Stimulated activated CD4-positive, alpha-beta T cell treated with anti-CD3 and anti-CD28 coated beads, Interleukin-12 subunit alpha, Interleukin-12 subunit beta, amount 100 ng/mL, for 48 hours (primary cell): Measurements from ENCODE around the gene CDH13.

Experiments
- DNase-seq, 3 donors: peaks; one replicate each; pipeline ENCODE4 v3.0.0-alpha.2; 2020; ENCODE audit warnings: low read depth in 2 of 3, low spot score in 1 of 3

The CDH13 gene

DNA sequence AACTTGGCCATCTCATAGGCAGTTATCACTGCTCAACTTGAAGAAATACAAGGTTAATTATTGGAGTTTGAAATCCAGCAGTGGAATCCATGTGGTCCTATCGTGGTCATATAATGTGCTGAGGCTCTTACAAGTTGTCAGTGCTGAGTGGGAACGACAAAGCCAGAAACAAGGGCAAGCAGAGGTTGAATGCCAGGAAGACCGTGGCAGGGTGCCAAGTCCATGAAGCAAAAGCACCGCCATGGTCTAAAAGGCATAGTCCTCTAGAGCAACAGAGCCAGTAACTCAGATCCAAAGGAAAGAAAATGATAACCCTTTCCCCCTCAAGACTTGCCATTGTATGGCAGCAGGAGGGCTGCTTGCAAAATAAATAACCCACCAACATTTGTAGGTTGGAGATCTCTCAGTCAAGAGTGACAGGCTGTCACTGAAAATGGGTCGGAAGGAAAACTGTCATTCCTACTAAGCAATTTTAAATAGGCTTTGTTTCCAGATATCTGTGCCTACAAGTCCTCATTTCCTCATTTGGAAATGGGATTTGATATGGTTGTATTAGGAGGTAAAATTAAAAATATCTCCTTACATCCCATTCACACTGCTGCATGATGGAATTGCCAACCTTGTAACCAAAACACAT, 1144.7 kb downstream of the CDH13 start:
- no peak for DNase-seq

DNA sequence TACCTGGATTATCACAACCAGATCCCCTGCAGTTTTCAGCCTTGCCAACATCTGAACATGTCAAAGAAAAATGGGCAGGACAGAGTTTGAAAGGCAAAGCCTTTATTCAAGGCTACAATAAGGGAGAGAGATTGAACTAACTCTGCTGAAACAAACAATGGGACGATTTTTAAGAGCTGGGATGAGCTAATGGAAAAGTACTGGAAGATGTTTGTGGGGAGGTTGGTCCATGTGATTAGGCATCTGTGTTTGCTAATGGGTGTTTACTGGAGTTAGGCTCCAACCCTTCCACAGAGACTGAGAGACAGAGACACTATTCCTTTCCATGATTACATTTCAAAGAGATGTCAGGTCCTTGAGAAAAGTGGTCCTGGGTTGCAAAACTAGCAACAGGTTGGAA, 1146.0 kb downstream of the CDH13 start:
- DNase-seq = no peak

DNA sequence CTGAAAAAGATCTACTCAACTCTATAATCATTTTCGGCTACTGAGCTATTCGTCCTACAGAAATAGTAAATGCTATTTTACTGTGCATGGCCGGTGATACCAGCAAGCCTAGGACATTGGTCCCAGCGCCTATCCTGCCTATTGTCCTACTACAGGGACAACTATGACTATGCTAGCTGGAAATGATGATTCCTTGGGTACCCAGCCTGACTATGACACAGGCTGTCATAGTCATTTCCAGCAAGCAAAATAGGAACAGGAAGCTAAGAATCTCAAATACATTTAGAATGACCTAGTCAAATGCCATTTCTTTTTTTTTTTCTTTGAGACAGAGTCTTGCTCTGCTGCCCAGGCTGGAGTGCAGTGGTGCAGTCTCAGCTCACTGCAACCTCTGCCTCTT, 1147.3 kb downstream of the CDH13 start:
- no peak for DNase-seq

GRCh38 chr16:83776944-83777343, 1150.2 kb downstream of the CDH13 start:
- DNase-seq = no peak

GRCh38 chr16:83779886-83780285, 1153.1 kb downstream of the CDH13 start:
- no peak for DNase-seq

GRCh38 chr16:83785455-83785854, 1158.7 kb downstream of the CDH13 start:
- no peak for DNase-seq

GRCh38 chr16:83789642-83790401, 1163.1 kb downstream of the CDH13 start:
- no peak for DNase-seq

DNA sequence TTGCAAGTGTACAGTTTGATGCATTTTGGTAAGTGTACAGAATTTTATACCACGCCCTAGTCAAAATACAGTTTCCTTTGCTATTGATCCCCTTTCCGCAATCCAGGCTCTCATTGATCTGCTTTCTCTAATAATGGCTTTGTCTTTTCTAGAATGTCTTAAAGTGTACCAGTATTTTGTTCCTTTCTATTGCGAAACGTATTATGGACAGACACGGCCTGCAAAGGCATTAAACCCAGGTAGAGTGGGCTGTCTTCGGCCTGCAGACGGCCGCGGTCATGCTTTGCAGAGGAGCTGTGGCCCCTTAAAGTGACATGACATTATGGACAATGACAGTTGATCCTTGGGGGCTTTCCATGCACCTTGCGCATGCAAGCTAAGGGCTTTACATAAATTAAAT, 1165.1 kb downstream of the CDH13 start:
- DNase-seq = no peak

DNA sequence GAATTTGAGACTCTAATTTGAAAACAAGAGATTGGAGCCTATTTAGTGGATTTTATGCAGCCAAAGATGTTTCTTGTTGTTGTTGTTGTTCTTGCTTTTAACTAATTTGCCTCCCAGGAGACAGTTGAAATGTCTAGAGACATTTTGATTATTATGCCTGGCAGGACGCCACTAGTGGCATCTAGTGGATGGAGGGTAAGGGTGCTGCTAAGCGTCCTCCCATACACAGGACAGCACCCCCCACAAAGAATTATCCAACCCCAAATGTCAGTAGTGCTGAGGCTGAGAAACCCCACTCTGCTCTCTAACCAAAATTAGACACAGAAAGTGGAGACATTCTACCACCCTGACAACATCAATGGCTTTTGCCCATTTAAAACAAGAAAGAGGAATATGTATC, 1165.6 kb downstream of the CDH13 start:
- no peak for DNase-seq

GRCh38 chr16:83793179-83793578, 1166.4 kb downstream of the CDH13 start:
- no peak for DNase-seq

DNA sequence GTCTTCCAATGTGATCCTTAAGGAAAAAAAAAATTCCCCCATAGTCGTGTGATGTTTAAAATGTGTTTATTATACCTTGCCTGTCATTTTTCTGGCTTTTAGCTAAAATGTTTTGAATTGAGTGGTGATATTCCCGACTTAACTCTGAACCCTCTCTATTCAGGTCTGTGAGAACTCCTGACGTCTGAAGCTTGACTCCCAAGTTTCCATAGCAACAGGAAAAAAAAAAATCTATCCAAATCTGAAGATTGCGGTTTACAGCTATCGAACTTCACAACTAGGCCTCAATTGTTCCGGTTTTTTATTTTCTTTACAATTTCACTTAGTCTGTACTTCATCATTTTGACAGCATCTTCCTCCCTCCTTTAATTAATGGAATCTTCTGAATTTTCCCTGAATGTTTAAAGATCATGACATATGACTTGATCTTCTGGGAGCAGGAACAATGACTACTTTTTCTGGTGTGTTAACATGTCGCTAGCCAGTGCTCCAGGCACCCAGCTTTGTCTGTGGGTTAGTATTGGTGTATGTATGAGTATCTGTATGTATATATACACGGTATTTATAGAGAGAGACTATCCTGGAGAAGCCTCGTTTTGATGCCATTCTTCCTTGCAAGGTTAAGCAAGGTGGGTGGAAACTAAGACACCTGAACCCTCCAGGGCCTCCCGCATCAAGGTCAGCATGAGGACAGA, 1168.2 kb downstream of the CDH13 start:
- no peak for DNase-seq

DNA sequence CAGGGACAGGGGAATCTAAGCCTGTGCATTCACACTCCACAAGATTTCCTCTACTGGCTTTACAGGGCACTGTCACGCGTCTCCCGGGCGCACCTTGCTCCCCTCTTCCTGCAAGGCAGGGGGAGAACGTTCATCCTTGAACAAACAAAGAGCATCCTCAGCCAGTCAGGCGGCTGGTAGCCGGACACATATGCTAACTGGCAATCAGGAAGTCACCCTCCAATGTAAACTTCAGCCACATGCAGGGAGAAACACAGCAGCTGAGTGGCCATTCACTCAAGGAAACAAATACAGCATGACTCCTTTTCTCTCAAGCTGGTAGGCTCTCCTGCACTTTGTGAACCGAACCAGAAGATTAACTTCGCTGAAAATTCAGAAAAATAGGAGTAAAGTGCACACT, 1170.2 kb downstream of the CDH13 start:
- no peak for DNase-seq

GRCh38 chr16:83799336-83799735, 1172.6 kb downstream of the CDH13 start:
- DNase-seq = no peak

DNA sequence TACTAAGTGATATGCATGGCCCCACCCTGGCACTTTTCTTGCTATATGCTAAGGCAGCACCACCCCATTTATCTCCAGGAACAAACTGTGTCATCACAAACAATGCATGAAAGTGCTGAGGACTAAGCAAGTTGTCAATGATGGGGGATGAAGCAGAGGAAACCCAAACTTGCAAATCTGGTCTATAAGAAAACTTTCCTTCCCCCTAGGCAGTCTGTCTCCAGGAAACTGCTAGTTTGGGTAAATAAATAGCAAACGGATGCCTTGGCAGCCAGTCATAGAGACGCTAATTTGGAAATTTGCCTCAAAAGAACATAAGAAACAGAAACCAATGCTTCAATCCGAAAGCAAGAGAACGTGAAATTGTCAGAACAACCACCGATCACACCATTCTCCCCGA, 1175.4 kb downstream of the CDH13 start:
- DNase-seq = no peak

- DNase-seq = no peak
Measured at GRCh38 chr16:83802554-83803205, 1175.9 kb downstream of the CDH13 start.

DNA sequence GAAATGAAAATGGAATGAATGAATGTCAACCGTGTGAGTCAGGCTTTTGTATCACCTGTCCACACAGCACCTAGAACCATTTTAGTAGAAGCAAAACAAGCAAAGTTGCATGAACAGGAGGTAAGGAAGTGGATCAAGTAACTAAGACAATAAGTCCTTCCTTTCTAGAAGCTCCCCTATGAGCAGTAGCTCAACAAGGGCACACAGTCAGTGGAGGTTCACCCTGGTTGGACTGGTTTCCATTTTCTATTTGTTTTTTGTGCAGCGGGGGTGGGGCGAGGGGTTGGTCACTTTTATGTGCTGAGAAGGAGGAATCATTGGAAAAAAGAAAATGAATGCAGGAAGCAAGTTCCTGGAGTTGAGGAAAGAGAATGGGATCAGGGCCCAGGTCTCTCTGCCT, 1177.0 kb downstream of the CDH13 start:
- DNase-seq = no peak

GRCh38 chr16:83804366-83804765, 1177.6 kb downstream of the CDH13 start:
- DNase-seq = no peak

DNA sequence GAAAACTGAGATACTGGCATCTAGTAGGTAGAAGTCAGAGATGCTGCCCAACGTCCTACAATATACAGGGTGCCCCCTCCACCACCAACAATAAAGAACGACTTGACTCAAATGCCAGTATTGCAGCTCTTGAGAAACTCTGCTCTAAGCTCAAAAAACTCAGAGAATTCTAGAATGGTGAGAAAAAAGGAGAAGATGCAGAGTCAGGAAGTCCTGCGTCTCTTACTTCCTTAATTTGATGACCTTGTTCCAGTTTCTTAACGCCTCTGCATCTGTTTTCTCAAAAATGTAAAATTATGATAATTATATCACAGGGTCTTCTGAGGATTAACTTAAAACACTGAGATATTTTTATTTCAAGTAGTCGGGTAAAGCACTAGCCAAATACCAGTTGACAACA, 1179.3 kb downstream of the CDH13 start:
- no peak for DNase-seq

- DNase-seq = no peak
Measured at GRCh38 chr16:83806731-83807130, 1180.0 kb downstream of the CDH13 start.

- no peak for DNase-seq
Measured at GRCh38 chr16:83807327-83807709, 1180.5 kb downstream of the CDH13 start.

DNA sequence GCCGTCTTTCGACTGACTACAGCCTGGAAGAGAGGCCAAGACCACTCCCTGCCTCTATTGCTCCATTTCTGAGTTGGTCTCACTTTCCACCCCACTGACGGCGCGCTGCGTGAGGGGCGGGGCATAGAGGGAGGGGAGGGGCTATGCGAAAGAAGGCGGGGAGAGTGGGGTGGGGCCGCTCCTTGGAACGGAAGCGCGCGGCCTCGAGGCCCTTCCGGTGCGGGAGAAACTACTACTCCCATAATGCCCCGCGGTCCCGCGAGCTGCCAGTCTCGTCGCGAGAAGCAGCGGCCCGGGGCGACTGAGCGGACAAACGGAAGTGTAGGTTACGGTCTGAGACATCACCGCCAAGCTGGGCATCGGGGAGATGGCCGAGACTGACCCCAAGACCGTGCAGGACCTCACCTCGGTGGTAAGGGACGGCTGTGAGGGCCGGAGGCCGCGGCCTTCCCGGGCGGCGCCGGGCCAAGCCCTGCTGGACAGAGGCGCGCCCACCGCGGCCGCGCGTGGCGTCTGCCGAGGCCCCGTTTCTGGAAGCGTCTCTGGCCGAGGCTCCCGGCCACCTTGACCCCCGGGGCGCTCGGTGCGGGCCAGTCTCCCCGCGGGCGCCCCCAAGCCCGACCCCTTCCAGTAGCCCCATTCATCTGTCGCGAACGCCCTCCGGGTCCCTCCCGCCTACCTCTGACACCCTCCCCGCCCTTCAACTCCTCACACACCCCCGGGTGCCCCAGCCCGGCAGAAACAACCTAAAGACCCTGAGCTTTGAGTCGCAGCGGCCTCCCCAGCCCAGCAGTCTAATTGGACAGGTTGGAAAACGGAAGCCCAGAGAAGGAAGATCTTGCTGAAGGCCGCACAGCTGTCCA, 1181.2 kb downstream of the CDH13 start, which contains the start of gene HSBP1:
Gene HSBP1 (plus strand): TSS at position 269 of the 863 bp plus-strand sequence. CDS start 99 bp downstream, at position 368.
- DNase-seq = peak; percentile 90 to 94 (median 92)
